Measurements from ENCODE around the gene ADAM20. TPM values are rescaled to one million over a fixed set of nuclear protein-coding genes. Genes with fewer than 3 reads are reported as not detected.

The ADAM20 gene
- total RNA-seq, 1 experiment from 2014 or later = 0.26 TPM

DNA sequence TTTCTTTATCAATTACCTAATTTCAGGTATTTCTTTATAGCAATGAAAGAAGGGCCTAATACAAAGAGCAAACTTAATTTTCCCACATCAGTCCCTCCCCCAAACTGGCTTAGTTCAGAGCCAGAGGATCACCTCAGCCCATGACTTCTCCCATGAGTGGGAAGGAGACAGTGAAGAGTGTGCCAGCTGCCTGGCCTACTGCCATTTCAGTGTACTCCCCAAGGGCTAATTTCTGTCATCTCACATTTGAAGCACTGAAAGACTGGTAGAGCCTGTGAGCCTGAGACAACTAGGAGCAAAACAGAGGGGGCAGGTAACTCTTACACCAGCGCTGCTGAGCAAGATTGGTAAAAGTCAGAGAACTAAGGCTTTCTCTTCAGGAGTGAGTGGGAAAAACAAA is 29.1 kb upstream of the ADAM20 start:
- Histone ChIP-seq H3K4me1 (ENCODE audit: insufficient read depth, low read length) (no peaks in the 10 kb centered on the region), H3K36me3 (ENCODE audit: low read depth, low read length) (peaks cover 41% of the 10 kb centered on the region), H3K4me2 (ENCODE audit: low read length) (no peak overlapping the region), H3K4me3 (ENCODE audit: low read length) (no peak overlapping the region), H3K27me3 (ENCODE audit: low read length) (no peaks in the 10 kb centered on the region), H2AFZ (ENCODE audit: low read length) (no peak overlapping the region), H3K9me3 (ENCODE audit: low read length) (peaks cover 10% of the 10 kb centered on the region; the same call in 1 of the 2 replicates), H3K27ac (ENCODE audit: low read length) (no peak overlapping the region), H3K9me2 (replicated peaks; ENCODE audit: low read length) (no peaks in the 10 kb centered on the region), H3K79me2 (ENCODE audit: low read length) (no peaks in the 10 kb centered on the region), H4K20me1 (ENCODE audit: low read length) (no peaks in the 10 kb centered on the region), H3K9ac (ENCODE audit: low read length) (no peak overlapping the region), H3F3A (ENCODE audit: low read length, unreplicated experiment) (no peaks in the 10 kb centered on the region)
- no TSS peak for BruUV-seq (replicated peaks)
- POLR2A ChIA-PET (ENCODE audit: unreplicated experiment) = no interaction called here
- intact Hi-C loops (cut with micrococcal nuclease) = no loop called here
- no peak for DNase-seq
- no peak for ATAC-seq
- no peak for TF ChIP-seq EZH2phosphoT487 (IDR thresholded peaks at IDR 0.05; ENCODE audit: borderline replicate concordance, low read length)
- TF ChIP-seq, protein P1, sequence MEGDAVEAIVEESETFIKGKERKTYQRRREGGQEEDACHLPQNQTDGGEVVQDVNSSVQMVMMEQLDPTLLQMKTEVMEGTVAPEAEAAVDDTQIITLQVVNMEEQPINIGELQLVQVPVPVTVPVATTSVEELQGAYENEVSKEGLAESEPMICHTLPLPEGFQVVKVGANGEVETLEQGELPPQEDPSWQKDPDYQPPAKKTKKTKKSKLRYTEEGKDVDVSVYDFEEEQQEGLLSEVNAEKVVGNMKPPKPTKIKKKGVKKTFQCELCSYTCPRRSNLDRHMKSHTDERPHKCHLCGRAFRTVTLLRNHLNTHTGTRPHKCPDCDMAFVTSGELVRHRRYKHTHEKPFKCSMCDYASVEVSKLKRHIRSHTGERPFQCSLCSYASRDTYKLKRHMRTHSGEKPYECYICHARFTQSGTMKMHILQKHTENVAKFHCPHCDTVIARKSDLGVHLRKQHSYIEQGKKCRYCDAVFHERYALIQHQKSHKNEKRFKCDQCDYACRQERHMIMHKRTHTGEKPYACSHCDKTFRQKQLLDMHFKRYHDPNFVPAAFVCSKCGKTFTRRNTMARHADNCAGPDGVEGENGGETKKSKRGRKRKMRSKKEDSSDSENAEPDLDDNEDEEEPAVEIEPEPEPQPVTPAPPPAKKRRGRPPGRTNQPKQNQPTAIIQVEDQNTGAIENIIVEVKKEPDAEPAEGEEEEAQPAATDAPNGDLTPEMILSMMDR (conservative IDR thresholded peaks at IDR 0.05; ENCODE audit: low read depth, low read length) = no peak
- no peak for TF ChIP-seq EZH2 (IDR thresholded peaks at IDR 0.05; ENCODE audit: low read length, unreplicated experiment)
- CTCF ChIA-PET = interaction anchor here (0.7 kb wide), 1 partner anchor 205 kb away, joined by 6 read pairs; no protein-coding TSS in a partner anchor

DNA sequence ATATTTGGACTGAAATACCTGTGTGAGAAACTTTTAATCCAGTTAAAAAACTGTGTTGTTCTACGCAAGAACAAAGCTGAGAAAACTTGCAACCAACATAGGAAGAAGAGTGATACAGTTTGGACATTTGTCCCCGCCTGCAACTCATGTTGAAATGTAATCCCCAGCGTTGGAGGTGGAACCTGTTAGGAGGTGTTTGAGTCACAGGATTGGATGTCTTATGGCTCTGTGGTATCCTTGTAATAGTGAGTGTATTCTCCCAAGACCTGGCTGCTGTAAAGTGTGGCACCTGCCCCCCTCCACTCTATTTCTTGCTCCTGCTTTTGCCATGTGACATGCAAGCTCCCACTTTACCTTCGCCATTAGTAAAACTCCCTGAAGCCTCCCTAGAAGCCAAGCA is 28.6 kb upstream of the ADAM20 start:
- BruUV-seq (replicated peaks) = no TSS peak
- Histone ChIP-seq H3K9ac (ENCODE audit: low read length) (no peak overlapping the region), H2AFZ (ENCODE audit: low read length) (no peak overlapping the region), H3K4me1 (ENCODE audit: insufficient read depth, low read length) (no peaks in the 10 kb centered on the region), H3K27me3 (ENCODE audit: low read length) (no peaks in the 10 kb centered on the region), H4K20me1 (ENCODE audit: low read length) (no peaks in the 10 kb centered on the region), H3K79me2 (ENCODE audit: low read length) (no peaks in the 10 kb centered on the region), H3K27ac (ENCODE audit: low read length) (no peak overlapping the region), H3K36me3 (ENCODE audit: low read depth, low read length) (peaks cover 41% of the 10 kb centered on the region), H3F3A (ENCODE audit: low read length, unreplicated experiment) (no peaks in the 10 kb centered on the region), H3K4me3 (ENCODE audit: low read length) (no peak overlapping the region), H3K9me2 (replicated peaks; ENCODE audit: low read length) (no peaks in the 10 kb centered on the region), H3K4me2 (ENCODE audit: low read length) (no peak overlapping the region), H3K9me3 (ENCODE audit: low read length) (peaks cover 10% of the 10 kb centered on the region; the same call in 1 of the 2 replicates)
- no peak for DNase-seq
- TF ChIP-seq, protein P1 (conservative IDR thresholded peaks at IDR 0.05; ENCODE audit: low read depth, low read length) = no peak
- TF ChIP-seq EZH2phosphoT487 (IDR thresholded peaks at IDR 0.05; ENCODE audit: borderline replicate concordance, low read length) (no peak), EZH2 (IDR thresholded peaks at IDR 0.05; ENCODE audit: low read length, unreplicated experiment) (no peak)
- intact Hi-C loops (cut with micrococcal nuclease) = no loop called here
- ChIA-PET CTCF (no interaction called here), POLR2A (ENCODE audit: unreplicated experiment) (no interaction called here)
- no peak for ATAC-seq

DNA sequence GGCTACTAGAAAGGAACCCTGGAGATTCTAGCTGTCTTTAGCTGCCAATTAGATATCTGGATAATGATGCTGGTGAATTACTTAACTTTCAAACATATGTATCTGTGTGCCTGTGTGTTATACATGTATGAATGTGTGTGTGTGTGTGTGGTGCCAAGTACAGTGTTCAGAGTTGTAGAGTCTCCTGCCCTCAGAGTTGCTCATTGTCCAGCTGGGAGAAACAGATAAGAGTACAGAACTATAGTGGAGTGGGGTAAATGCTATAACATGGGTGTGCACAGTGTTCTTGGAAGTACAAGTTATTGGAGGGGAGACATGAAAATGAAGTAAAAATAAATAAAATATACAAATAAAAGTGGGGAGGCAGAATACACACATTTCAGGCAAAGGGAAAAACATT is 23.6 kb upstream of the ADAM20 start:
- no peaks in the 10 kb centered on the region for H3K4me1 ChIP-seq (ENCODE audit: insufficient read depth, low read length)
- H3K9me3 ChIP-seq (ENCODE audit: low read length) = peaks cover 10% of the 10 kb centered on the region; the same call in 1 of the 2 replicates
- H3K79me2 ChIP-seq (ENCODE audit: low read length) = no peaks in the 10 kb centered on the region
- CTCF ChIA-PET = no interaction called here
- H3K4me2 ChIP-seq (ENCODE audit: low read length) = no peak overlapping the region
- TF ChIP-seq EZH2phosphoT487 (IDR thresholded peaks at IDR 0.05; ENCODE audit: borderline replicate concordance, low read length) (no peak), EZH2 (IDR thresholded peaks at IDR 0.05; ENCODE audit: low read length, unreplicated experiment) (no peak)
- TF ChIP-seq, protein P1 (conservative IDR thresholded peaks at IDR 0.05; ENCODE audit: low read depth, low read length) = no peak
- DNase-seq (no peak), ATAC-seq (no peak)
- H3K36me3 ChIP-seq (ENCODE audit: low read depth, low read length) = peaks cover 19% of the 10 kb centered on the region
- H3K27ac ChIP-seq (ENCODE audit: low read length) = no peak overlapping the region
- no peaks in the 10 kb centered on the region for H4K20me1 ChIP-seq (ENCODE audit: low read length)
- no peak overlapping the region for H3K4me3 ChIP-seq (ENCODE audit: low read length)
- H3K9ac ChIP-seq (ENCODE audit: low read length) = no peak overlapping the region
- intact Hi-C loops (cut with micrococcal nuclease) = no loop called here
- no peaks in the 10 kb centered on the region for H3F3A ChIP-seq (ENCODE audit: low read length, unreplicated experiment)
- no peak overlapping the region for H2AFZ ChIP-seq (ENCODE audit: low read length)
- no peaks in the 10 kb centered on the region for H3K9me2 ChIP-seq (replicated peaks; ENCODE audit: low read length)
- no peaks in the 10 kb centered on the region for H3K27me3 ChIP-seq (ENCODE audit: low read length)
- BruUV-seq (replicated peaks) = no TSS peak
- POLR2A ChIA-PET (ENCODE audit: unreplicated experiment) = no interaction called here

All from PC-3 (cell line).